WTC11 (cell line): ENCODE measurements around the gene CNTNAP2.

Experiments
- CREM ChIP-seq: sonication (generic); formaldehyde crosslinking; IDR thresholded peaks from 2 replicates; pipeline ENCODE4 v1.8.1; 2022; ENCODE audit warnings: mild to moderate bottlenecking, missing genetic modification reagents, moderate library complexity
- CTCF ChIP-seq: fragments of 200-600 bp; IDR thresholded peaks from 2 replicates; pipeline ENCODE4 v1.8.0; 2022; ENCODE audit warnings: antibody characterized with exemption
- FOXP1 ChIP-seq: sonication (generic); formaldehyde crosslinking; IDR thresholded peaks from 2 replicates; pipeline ENCODE4 v1.8.0; 2022; ENCODE audit warnings: missing genetic modification reagents, mild to moderate bottlenecking, moderate library complexity, borderline replicate concordance
- IRF1 ChIP-seq: sonication (generic); formaldehyde crosslinking; IDR thresholded peaks from 2 replicates; pipeline ENCODE4 v1.8.0; 2023; ENCODE audit warnings: missing genetic modification reagents
- NR1H2 ChIP-seq: sonication (generic); formaldehyde crosslinking; IDR thresholded peaks from 2 replicates; pipeline ENCODE4 v1.9.0; 2021; ENCODE audit warnings: mild to moderate bottlenecking, moderate library complexity, missing genetic modification reagents

- TF ChIP-seq NR1H2 (CRISPR knock-in tag): no peak
- no peak for TF ChIP-seq CREM (CRISPR knock-in tag)
- TF ChIP-seq FOXP1 (CRISPR knock-in tag): no peak
- TF ChIP-seq CTCF: no peak
- TF ChIP-seq IRF1 (CRISPR knock-in tag): no peak
Observed at GRCh38 chr7:147818317-147818716, 1701.7 kb downstream of the CNTNAP2 start.
